Erythroblast (primary cell): ENCODE results near the gene GID4.
A peak's percentile ranks its signal among the peaks of the same experiment; 100 is the strongest.
"Not testable (repeated sequence)": the region's sequence is repeated elsewhere in the genome, so short reads cannot be mapped to it uniquely, and the experiment has no call there.

ENCODE experiments used
- DNase-seq, 2 experiments: peaks; one replicate each; lab custom pipeline; 2025; lab: John Stamatoyannopoulos, UW
- GATA1 ChIP-seq: IDR thresholded peaks from 2 replicates; pipeline ENCODE4 v1.6.1; 2011; ENCODE audit warnings: low read depth, mild to moderate bottlenecking, control low read depth, low read length, moderate library complexity
- POLR2A ChIP-seq: IDR thresholded peaks from 2 replicates; pipeline ENCODE4 v1.6.1; 2011; ENCODE audit warnings: mild to moderate bottlenecking, low read length

The GID4 gene

DNA sequence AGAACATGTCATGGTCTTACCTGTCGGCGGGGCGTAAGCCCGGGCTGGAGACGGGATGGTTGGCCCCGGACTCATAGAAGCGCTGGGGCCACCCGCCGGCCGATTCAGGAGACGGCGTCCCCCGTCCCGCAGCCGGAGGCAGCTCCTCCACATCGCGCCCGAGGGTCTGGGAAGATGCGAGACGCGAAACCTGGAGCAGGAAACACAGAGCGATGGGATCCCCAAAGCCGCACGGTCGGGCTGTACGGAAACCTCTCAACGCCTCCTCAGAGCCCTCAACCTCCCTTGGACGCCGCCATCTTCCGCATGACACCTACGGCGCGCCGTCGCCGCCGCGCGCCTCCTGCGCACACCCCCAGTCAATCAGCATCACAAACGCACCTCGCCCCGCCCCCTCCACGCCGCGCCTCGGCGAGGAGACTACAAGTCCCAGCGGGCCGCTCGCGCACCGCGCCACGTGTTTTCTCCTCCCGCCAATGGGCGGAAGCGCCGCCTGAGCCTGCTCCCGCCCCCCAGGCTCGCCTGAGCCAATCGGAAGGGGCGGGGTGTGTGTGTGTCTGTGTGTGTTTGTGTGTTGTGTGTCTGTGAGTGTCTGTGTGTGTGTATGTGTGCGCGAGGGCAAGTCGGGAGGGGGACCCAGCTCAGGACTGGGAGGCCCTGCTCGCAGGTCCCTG is at the start of gene GID4, which contains the start of gene ATPAF2:
Gene GID4, plus strand, starts transcription at position 548 of the 674 bp plus-strand sequence. Its CDS starts 57 bp downstream, at position 605.
Gene ATPAF2, minus strand, starts transcription at position 308 of the 674 bp plus-strand sequence. Its CDS starts 155 bp downstream, at position 153.
- TF ChIP-seq GATA1 (no peak), POLR2A (peak; percentile 70)
- DNase-seq, result peak; percentile 100

DNA sequence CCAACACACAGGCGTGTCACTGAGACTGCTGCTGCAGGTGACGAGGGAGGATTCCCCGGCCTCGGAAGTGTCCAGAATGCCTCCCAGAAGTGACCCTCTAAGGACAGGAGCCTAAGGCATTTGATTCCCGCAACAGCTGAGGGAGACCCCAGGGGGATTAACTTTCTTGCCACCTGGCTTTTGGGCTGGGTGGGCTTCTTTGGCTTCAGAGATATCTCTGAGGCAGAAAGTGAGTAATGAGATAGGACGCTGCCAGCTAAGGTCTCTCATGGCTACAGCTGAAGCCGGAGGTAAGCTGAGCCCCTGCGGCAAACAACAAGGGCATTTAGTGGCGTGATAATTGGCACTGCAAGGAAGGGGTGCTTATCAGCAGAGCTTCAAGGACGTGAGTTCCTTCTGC is 49.6 kb upstream of the GID4 start:
- TF ChIP-seq POLR2A (no peak), GATA1 (no peak)
- DNase-seq, result no peak

DNA sequence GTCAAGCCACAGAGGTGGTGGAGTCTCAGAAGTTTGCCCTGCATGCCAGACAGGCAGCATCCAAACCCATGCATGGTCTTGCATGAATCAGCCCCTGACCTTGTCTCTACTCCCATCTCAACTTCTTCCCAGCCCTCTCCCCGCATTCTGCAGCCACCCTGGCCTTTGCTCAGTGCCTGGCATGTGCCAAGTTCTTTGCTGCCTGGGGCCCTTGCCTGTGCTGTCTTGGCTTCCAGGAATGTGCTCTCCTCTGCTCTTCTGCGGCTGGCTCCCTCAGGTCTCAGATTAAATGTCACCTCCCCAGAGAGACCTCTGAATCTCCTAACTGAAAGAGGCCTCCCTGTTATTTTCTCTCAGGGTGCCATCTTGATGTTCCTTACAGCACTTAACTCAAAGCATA is 48.9 kb upstream of the GID4 start:
- no peak for TF ChIP-seq GATA1

DNA sequence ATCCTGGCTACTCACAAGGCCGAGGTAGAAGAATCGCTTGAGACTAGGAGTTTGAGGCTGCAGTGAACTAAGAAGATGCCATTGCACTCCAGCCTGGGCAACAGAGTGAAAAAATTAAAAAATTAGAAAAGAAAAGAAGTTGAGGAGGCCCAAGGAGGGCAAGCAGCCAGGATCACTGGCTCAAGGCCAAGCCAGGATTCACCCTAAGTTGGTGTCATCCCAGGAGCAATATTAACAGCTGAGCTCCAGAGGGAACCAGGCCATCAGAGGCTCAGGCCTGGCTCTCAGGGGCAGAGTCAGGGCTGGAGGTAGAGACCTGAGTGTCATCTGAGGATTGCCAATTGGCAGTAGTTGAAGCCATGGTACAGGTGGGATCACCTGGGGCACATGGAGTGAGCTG is 45.8 kb upstream of the GID4 start:
- TF ChIP-seq GATA1 (no peak), POLR2A (no peak)
- DNase-seq, result no peak

More for the DNA sequence above, 48.9 kb upstream of the GID4 start:
- no peak for DNase-seq

DNA sequence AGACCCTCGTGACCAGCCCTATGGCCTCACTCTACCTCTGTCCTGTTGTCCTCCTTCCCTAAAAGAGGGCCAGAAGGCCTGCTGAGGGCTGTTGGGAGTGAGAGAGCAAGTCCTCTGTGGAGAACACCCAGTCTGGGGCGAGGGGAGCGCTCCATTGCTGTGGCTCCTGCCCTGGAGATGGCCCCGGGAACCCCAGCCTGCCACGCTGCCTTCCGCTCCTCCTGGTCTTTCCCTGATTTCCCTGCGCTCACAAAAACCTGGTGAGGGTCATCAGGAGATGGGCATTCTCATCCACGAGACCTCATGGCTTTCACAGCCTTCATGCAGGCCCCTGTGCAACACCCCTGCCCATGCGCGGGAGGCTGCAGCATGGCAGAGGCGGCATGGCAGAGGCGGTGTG is 45.4 kb upstream of the GID4 start:
- DNase-seq, result no peak
- TF ChIP-seq GATA1 (no peak), POLR2A (no peak)

DNA sequence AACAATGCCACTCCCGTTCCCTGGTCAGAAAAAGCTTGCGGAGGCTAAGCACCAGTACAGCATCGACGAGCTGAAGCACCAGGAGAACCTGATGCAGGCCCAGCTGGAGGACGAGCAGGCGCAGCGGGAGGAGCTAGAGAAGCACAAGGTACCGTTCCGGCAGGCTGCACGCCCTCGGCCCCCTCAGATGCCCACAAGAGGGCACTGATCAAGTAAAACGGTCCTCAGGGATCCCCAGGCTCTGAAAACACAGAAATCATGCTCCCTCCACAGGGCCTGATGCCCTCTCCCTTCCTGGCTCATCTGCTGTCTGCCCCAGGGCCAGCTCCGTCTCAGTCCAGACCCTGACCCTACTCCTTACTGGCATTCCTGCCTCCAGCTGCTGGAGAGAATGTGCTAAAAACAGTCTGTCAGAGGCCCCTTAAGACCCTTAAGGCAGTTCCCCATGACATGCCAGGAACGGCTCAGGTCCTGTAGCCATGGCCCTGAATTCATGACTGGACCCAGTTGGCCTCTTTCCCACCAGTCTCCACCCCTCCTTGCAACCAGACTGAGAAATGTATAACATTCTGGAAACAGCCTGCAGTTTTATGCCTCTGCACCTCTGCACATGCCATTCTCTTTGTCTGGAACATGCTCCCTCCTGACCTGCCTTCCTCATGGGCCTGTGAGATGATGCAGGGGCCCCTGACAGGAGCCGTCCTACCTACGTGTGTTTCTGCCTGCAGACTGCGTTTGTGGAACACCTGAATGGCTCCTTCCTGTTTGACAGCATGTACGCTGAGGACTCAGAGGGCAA is 44.7 kb upstream of the GID4 start:
- peak; percentile 25 to 39 for DNase-seq
- TF ChIP-seq POLR2A (no peak), GATA1 (no peak)

DNA sequence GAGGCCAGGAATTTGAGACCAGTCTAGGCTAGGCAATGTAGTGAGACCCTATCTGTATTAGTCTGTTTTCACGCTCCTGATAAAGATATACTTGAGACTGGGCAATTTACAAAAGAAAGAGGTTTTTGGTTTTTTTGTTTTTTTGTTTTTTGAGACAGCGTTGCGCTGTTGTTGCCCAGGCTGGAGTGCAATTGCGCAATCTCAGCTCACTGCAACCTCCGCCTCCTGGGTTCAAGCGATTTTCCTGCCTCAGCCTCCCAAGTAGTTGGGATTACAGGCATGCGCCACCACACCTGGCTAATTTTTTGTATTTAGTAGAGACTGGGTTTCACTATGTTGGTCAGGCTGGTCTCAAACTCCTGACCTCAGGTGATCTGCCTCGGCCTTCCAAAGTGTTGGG is 43.3 kb upstream of the GID4 start:
- DNase-seq, result not testable (repeated sequence)

DNA sequence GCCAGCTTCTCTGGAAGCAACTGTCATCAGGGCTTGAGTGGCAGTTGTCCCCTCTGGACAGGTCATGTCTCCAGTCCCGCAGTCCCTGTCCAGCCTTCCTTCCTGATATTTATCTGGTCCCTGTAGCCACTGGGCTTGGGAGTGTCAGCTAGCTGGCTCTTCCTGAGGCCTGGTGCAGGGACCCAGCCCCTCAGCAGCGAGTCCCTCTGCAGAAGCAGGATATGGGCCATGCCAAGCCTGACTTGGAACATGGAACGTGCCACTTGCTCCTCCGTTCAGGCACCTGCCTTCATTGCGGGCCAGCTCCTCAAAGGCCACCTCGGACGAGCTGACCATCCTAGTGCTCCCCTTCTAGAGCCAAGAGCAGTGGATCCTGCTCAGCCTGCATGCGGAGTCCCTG is 40.3 kb upstream of the GID4 start:
- no peak for TF ChIP-seq POLR2A
- DNase-seq, result no peak

DNA sequence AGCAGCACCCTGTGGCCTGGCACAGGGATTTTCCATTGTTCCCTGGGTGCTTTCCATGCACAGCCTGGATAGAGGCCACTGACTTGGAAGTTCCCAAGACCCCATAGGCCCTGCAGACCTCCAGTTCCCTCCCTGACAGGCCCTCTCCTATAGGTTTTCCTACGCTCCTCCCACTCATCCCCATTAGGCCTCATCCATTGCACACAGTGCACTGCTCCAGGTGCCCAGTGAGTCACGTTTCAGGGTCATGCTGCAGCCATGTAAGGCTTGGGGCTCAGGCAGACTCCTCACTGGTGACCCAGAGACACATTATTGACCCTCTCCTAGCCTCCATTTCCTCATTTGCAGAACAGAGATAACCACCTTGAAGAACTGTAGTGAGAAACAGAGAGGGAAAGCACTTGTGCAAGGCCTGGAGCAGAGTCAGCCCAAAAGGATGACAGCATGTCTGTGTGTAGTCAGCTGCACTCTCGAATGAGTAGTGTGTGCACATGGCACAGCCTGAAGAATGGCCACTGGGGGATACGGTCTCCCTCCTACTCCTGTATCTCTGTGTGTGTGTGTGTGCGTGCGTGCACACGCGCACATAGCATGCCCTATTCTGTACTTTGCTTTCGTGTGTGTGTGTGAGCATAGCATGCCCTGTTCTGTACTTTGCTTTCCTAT is 39.7 kb upstream of the GID4 start:
- DNase-seq, result peak in 1 of 2 experiments; percentile 14

DNA sequence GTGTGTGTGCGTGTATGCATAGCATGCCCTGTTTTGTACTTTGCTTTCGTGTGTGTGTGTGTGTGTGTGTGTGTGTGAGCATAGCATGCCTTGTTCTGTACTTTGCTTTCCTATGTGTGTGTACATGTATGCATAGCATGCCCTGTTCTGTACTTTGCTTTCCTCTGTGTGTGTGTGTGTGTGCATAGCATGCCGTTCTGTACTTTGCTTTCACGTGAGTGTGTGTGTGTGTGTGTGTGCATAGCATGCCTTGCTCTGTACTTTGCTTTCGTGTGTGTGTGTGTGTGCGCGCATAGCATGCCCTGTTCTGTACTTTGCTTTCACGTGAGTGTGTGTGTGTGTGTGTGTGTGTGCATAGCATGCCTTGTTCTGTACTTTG is 39.2 kb upstream of the GID4 start:
- DNase-seq, result no peak
- no peak for TF ChIP-seq POLR2A
- no peak for TF ChIP-seq GATA1

More for the DNA sequence above, 39.7 kb upstream of the GID4 start:
- TF ChIP-seq POLR2A, result no peak
- no peak for TF ChIP-seq GATA1

DNA sequence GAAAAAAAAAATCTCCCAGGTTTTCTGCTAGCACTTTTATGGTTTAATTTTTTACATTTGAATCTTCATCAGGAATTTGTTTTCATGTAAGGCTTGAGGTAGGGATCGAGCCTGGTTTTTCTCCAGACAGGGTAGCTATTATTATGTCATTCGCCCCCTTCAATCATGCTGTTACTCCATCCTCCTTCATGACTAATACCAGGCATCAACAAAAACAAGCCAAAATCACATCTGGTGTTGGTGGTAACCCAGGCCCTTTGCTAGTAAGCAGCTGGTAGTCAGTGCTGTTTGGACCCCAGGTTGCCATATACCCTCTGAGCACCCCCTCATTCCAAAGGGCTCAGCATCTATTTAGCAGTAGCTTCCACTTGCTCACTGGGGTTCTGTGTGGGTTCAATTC is 37.0 kb upstream of the GID4 start:
- no peak for TF ChIP-seq GATA1
- no peak for TF ChIP-seq POLR2A

DNA sequence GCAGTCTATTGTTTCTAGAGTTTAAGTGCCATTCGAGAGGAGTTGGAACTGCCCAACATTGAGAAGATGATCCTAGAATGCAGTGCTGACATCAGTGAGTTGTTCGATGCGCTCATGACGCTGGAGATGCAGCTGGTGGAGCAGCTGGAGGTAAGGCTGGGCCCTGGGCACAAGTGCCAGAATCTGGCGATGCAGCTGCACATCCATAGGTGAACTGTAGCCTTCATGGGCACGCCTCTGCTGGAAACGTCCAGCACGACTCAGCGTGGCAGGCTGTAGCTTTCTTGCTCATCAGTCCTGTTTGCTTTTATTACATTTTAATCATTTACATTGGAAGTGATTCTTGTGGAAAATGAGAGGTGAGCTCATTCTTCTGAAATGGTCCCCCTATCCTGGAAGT is 34.9 kb upstream of the GID4 start:
- TF ChIP-seq GATA1, result no peak
- TF ChIP-seq POLR2A, result no peak
- DNase-seq, result no peak

More for the DNA sequence above, 37.0 kb upstream of the GID4 start:
- DNase-seq, result no peak

DNA sequence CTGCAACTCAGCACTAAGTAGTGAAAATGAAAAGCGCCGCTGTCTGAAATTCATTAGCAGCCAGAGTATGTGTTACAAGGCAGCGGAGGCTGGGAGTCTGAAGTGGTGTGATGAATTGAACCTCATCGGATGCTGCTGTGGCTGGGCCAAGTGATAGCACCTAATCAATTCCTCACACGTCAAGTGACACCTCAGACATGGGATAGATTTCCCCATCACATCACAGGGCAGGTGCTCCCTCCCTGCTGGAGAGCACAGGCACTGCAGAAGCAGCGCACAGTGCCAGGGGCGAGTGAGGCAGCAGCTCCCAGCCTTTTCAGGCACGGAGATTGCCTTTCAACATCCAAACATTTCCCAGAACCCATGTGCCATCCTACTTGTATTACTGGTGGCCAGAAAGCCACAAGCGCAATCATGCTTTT is 34.3 kb upstream of the GID4 start:
- no peak for DNase-seq
- TF ChIP-seq POLR2A, result no peak
- no peak for TF ChIP-seq GATA1

DNA sequence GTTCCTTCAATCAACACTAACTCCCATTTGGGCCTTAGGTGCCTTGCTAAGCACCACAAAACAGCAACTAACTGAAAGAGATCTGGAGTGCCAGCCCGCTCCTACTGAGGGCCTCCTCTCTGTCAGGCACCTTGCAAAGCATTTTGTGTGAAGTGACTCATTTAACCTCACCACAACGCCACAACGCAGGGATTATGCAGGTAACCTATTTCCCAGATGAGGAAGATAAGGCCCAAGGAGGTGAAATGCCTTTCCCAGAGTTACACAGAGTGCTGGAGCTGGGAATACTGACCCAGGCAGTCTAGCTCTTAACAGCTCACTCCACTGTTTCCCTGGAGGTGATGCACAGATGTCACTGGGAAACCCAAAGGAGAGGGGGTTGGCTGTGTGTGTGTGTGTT is 33.7 kb upstream of the GID4 start:
- TF ChIP-seq GATA1, result no peak
- TF ChIP-seq POLR2A, result no peak
- no peak for DNase-seq
